ENCODE measurements around the gene TTLL11. TPM values are rescaled to one million over a fixed set of nuclear protein-coding genes. Genes with fewer than 3 reads are reported as not detected.

The TTLL11 gene
- total and polyA plus RNA-seq, 2 of the 8 experiments (the other 6 are each of a cell fraction or from before 2014, with no cell fraction given): 0.56 to 0.80 TPM

- Histone ChIP-seq H2AFZ (ENCODE audit: low read length) (no peak overlapping the region), H3K18ac (ENCODE audit: extremely low read depth, low read length) (no peak overlapping the region), H3K4me1 (replicated peaks in 1 of 4; ENCODE audit: control insufficient read depth in 3 of 4, insufficient read depth in 4 of 4, low read length in 3 of 4) (no peaks in the 10 kb centered on the region; a peak in 1 of 7 replicates), H4K20me1 (replicated peaks in 1 of 2; ENCODE audit: control insufficient read depth in 1 of 2, insufficient read depth in 2 of 2, low read length in 2 of 2) (no peaks in the 10 kb centered on the region), H3K9ac (replicated peaks in 1 of 4; ENCODE audit: extremely low read depth in 1 of 4, low read depth in 3 of 4, low read length in 3 of 4) (no peak overlapping the region; a peak in 1 of 7 replicates), H2BK5ac (ENCODE audit: low read depth, low read length) (no peak overlapping the region), H2BK12ac (ENCODE audit: low read depth, low read length) (no peak overlapping the region), H2BK120ac (replicated peaks; ENCODE audit: low read depth, low read length) (no peak overlapping the region), H3K56ac (replicated peaks; ENCODE audit: insufficient read length, low read depth, low read length) (no peak overlapping the region), H3K23me2 (ENCODE audit: low read depth, low read length) (no peaks in the 10 kb centered on the region), H2AK5ac (ENCODE audit: low read depth, low read length) (no peak overlapping the region), H3K36me3 (ENCODE audit: control insufficient read depth in 2 of 4, insufficient read depth in 4 of 4, low read length in 3 of 4) (no peaks in the 10 kb centered on the region), H3K27ac (ENCODE audit: low read depth, low read length) (no peak overlapping the region), H3K79me1 (ENCODE audit: low read depth, low read length) (no peaks in the 10 kb centered on the region), H3K79me2 (ENCODE audit: control insufficient read depth in 1 of 2, insufficient read depth in 2 of 2, low read length in 2 of 2) (no peaks in the 10 kb centered on the region), H3K4me2 (ENCODE audit: insufficient read depth in 1 of 2, low read depth in 2 of 2, low read length in 2 of 2) (no peak overlapping the region), H3K4ac (replicated peaks; ENCODE audit: insufficient read length, low read depth, low read length) (no peak overlapping the region), H3K27me3 (replicated peaks in 1 of 4; ENCODE audit: control insufficient read depth in 3 of 4, extremely low read depth in 1 of 4, insufficient read depth in 3 of 4, low read length in 3 of 4) (no peaks in the 10 kb centered on the region), H3K4me3 (ENCODE audit: extremely low read depth in 1 of 4, insufficient read depth in 2 of 4, low read depth in 3 of 4, low read length in 4 of 4) (no peak overlapping the region), H3K14ac (ENCODE audit: insufficient read length) (no peak overlapping the region), H4K91ac (replicated peaks; ENCODE audit: insufficient read length, low read length) (no peak overlapping the region), H3K23ac (ENCODE audit: insufficient read length) (no peak overlapping the region), H3K9me3 (ENCODE audit: insufficient read depth in 2 of 2, low read depth in 1 of 2, low read length in 1 of 2) (no peaks in the 10 kb centered on the region), H4K8ac (ENCODE audit: extremely low read depth, insufficient read depth, low read length) (no peak overlapping the region), H2BK20ac (ENCODE audit: low read length) (no peak overlapping the region), H2BK15ac (ENCODE audit: low read length) (no peak overlapping the region), H4K5ac (ENCODE audit: insufficient read length, low read depth, low read length) (no peak overlapping the region)
- DNase-seq (ENCODE audit: low read depth in 1 of 2, low spot score in 2 of 2): peak in 1 of 2 experiments; percentile 38
- WGBS, 2 experiments (ENCODE audit: extremely low coverage in 1 of 2, insufficient coverage in 1 of 2, insufficient read length in 1 of 2, insufficient replicate concordance in 2 of 2, low coverage in 1 of 2, low lambda C conversion rate in 2 of 2, missing lambda C conversion rate in 1 of 2): 82% methylated on average over 17 of the region's 20 CpGs; no CpG with 5 or more reads in 1 of the 2 experiments
- TF ChIP-seq POLR2A (IDR thresholded peaks at IDR 0.05; ENCODE audit: control extremely low read depth in 1 of 2, low read depth in 2 of 2, low read length in 2 of 2): no peak
- ChIA-PET CTCF (ENCODE audit: partially characterized antibody) (interaction anchor here (0.6 to 3.9 kb wide), 8 partner anchors 10 to 254 kb away, joined by 4 to 20 read pairs (median 5); no protein-coding TSS in a partner anchor), POLR2A (ENCODE audit: partially characterized antibody) (no interaction called here)
- FAIRE-seq: no peak
Observed at GRCh38 chr9:121840838-121841760, 252.0 kb downstream of the TTLL11 start.

Measured in H1 (cell line).